ENCODE measurements around the gene MAN1B1.

Gene MAN1B1

GRCh38 chr9:137085920-137086530, 760 bp upstream of the MAN1B1 start:
- no peak for DNase-seq (ENCODE audit: low read depth)

GRCh38 chr9:137087409-137087925, 682 bp downstream of the MAN1B1 start:
- no peak for DNase-seq (ENCODE audit: low read depth)

DNA sequence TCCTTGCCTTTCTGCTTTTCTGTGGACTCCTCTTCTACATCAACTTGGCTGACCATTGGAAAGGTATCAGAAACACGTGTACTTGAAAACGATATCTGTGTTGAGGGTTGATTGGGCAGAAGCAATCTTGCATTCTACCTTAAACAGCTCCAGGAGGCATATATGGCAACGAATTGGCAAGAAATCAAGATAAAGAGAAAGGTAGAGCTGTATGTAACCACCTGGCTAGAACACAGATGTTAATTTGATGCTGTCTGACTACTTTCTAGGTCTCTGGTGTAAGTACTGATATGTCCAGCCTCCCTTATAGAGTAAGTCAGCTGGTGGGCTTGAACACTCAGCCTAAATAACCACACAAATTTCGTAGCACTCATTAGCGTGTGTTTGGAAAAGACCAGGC, 1.3 kb downstream of the MAN1B1 start:
- no peak for DNase-seq (ENCODE audit: low read depth)

- no peak for DNase-seq (ENCODE audit: low read depth)
These were observed 2.6 kb downstream of the MAN1B1 start for GRCh38 chr9:137089232-137089947.

DNA sequence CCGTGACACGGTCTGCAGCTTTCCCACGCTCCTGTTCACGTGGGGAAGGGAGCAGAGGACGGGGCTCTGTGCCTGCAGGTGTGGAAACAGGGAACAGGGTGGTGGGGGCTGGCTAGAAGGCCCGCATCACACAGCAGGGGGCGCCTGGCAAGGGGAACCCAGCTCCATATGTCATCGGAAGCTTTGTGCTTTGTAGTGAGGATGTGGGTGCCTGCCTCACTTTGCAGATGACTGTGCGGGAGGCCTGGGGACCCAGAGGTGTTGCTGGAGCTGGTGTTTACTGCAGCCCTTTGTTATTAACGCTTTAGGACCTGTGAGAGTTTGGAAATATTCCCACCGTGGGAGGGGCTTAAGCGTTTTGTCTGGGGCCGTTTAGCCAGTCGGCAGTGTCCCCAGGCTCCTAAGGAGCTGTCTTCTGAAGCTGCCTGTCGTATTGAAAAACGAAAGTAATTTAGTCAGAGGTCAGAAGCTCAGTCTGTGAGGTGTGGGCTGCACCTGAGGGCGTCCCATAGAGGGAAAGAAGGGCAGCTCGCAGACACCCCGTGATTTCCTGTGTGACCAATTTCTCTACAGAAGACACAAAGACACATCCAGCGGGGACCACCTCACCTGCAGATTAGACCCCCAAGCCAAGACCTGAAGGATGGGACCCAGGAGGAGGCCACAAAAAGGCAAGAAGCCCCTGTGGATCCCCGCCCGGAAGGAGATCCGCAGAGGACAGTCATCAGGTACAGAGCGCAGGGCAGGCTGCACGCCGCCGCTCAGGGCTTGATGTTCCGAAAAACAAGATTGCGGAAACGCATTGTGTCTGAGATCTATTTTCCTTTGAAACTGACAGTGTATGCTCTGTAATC, 9.1 kb downstream of the MAN1B1 start:
- DNase-seq (ENCODE audit: low read depth), result no peak

- no peak for DNase-seq (ENCODE audit: low read depth)
These were observed 10.2 kb downstream of the MAN1B1 start for GRCh38 chr9:137096785-137097546.

GRCh38 chr9:137097761-137098462, 11.1 kb downstream of the MAN1B1 start:
- no peak for DNase-seq (ENCODE audit: low read depth)

GRCh38 chr9:137099231-137099630, 12.4 kb downstream of the MAN1B1 start:
- no peak for DNase-seq (ENCODE audit: low read depth)

- no peak for DNase-seq (ENCODE audit: low read depth)
These were observed 16.6 kb downstream of the MAN1B1 start for GRCh38 chr9:137103206-137103999.

DNA sequence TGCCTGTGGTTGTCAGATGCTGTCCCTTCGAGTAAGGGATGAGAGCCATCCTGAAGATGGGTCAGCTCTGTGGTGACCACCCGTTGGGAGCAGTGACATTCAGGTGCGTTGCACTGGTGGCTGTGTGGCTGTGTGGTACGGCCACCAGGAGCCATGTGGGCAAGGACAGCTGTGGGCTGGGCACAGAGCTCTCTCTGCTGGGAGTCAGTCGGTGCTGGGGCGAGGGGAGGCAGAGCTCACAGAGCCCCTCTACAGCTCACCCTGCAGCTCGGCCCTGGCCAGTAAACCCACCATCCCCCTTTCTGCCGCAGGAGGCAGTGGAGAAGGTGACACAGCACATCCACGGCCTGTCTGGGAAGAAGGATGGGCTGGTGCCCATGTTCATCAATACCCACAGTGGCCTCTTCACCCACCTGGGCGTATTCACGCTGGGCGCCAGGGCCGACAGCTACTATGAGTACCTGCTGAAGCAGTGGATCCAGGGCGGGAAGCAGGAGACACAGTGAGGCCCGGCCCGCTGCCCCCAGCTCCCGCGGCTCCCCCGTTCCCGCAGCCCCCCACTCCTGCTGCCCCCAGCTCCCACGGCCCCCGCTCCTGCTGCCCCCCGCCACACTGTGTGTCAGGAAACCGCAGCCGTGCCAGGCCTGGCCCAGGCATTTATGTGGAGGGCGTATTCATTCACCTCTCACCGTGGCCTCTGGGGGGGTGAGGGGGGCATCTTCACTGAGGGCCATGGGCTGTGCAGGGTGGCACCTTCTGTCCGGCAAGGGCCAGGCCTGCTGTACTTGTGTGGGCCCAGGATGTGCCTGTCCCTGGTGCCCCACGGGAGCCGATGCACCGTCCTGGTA, 19.3 kb downstream of the MAN1B1 start:
- DNase-seq (ENCODE audit: low read depth), result no peak

GRCh38 chr9:137106662-137107250, 20.0 kb downstream of the MAN1B1 start:
- no peak for DNase-seq (ENCODE audit: low read depth)

DNA sequence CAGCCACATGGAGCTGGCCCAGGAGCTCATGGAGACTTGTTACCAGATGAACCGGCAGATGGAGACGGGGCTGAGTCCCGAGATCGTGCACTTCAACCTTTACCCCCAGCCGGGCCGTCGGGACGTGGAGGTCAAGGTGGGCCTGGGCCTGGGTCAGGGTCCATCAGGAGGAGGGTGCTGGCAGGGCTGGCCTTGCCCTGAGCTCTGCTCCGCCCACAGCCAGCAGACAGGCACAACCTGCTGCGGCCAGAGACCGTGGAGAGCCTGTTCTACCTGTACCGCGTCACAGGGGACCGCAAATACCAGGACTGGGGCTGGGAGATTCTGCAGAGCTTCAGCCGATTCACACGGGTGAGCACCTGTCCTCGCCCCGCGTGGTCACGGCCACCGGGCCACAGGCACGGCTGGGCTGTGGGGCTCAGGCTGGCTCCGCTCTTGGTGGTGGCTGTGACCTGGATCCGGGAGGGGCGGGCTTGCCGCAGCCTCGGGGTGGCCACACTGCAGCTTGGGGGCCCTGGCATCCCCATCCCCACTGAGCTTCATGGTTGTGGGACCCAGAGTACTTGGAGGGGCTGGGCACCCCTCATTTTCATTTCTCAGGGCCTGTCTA, 20.6 kb downstream of the MAN1B1 start:
- no peak for DNase-seq (ENCODE audit: low read depth)

DNA sequence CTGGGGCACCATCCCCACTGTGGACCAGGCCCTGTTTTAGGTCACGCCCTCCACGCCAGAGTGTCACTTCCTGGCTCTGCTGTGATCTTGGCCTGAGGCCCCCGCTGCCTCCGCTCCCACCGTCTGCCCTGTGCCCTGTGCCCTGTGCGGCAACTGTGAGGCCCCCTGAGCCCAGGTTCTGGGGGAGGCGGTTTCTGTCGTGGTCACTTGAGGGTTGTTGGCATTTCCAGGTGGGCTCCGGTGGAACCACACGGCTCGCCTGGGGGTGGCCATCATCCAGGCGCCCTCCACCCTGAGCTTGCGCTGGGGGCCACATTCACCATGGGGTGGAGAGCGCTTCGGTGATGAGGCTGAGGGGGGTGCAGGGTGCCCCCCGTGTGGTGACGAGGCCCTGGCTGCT, 21.2 kb downstream of the MAN1B1 start:
- no peak for DNase-seq (ENCODE audit: low read depth)

DNA sequence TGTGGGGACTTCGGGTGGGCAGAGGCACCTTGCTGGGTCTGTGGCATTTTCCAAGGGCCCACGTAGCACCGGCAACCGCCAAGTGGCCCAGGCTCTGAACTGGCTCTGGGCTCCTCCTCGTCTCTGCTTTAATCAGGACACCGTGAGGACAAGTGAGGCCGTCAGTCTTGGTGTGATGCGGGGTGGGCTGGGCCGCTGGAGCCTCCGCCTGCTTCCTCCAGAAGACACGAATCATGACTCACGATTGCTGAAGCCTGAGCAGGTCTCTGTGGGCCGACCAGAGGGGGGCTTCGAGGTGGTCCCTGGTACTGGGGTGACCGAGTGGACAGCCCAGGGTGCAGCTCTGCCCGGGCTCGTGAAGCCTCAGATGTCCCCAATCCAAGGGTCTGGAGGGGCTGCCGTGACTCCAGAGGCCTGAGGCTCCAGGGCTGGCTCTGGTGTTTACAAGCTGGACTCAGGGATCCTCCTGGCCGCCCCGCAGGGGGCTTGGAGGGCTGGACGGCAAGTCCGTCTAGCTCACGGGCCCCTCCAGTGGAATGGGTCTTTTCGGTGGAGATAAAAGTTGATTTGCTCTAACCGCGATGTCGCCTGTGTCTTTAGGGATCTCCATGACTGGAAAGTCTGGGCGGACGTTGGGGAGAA, 21.9 kb downstream of the MAN1B1 start:
- DNase-seq (ENCODE audit: low read depth), result no peak

- DNase-seq (ENCODE audit: low read depth), result no peak
These were observed 22.7 kb downstream of the MAN1B1 start for GRCh38 chr9:137109250-137110146.

- no peak for DNase-seq (ENCODE audit: low read depth)
These were observed 23.5 kb downstream of the MAN1B1 start for GRCh38 chr9:137110147-137110910.
